HEK293 (cell line): ENCODE measurements around the gene NUMA1.

Experiments
- CTCF ChIA-PET: fragments of 350-600 bp; formaldehyde crosslinking; extraction: SDS; loops from one replicate; lab custom pipeline; 2021; ENCODE audit warnings: antibody characterized with exemption; lab: Yijun Ruan, JAX
- POLR2A ChIA-PET: fragments of 300-600 bp; formaldehyde crosslinking; extraction: SDS; loops from one replicate; lab custom pipeline; 2020; ENCODE audit warnings: antibody characterized with exemption, inconsistent platforms; lab: Yijun Ruan, JAX
- H3K27ac ChIP-seq: fragments of 200-500 bp; sonication (Bioruptor generic); 2 replicates; pipeline ENCODE4 v1.5.1; 2014; ENCODE audit warnings: low read depth, low read length, control low read depth, inconsistent platforms; ENCODE audit errors: extremely low read depth
- H3K36me3 ChIP-seq, 2 experiments: fragments of 200-500 bp in 1 of 2; sonication (Bioruptor generic) in 1 of 2; 1 replicate in 1 of 2; 2 replicates in 1 of 2; pipeline ENCODE4 v1.5.1; 2014 to 2017; ENCODE audit warnings: inconsistent platforms in 2 of 2, low read length in 2 of 2; ENCODE audit not compliant: control insufficient read depth in 2 of 2, insufficient read depth in 1 of 2
- H3K4me1 ChIP-seq: fragments of 200-500 bp; sonication (Bioruptor generic); 2 replicates; pipeline ENCODE4 v1.5.1; 2014; ENCODE audit warnings: mild to moderate bottlenecking, low read length, inconsistent platforms; ENCODE audit not compliant: control insufficient read depth, insufficient read depth
- H3K4me3 ChIP-seq: 2 replicates; pipeline ENCODE4 v1.5.1; 2011; ENCODE audit warnings: low read depth, mild to moderate bottlenecking, control low read depth, low read length, moderate library complexity
- H3K9me3 ChIP-seq: fragments of 200-500 bp; sonication (Bioruptor generic); 2 replicates; pipeline ENCODE4 v1.5.1; 2014; ENCODE audit warnings: low read depth, low read length, inconsistent platforms; ENCODE audit not compliant: control insufficient read depth, insufficient read depth
- GLIS2 ChIP-seq: fragments of 450-650 bp; formaldehyde crosslinking; IDR thresholded peaks from 2 replicates; pipeline ENCODE4 v1.5.1; 2016; ENCODE audit warnings: missing biosample characterization, missing genetic modification characterization
- MEIS1 ChIP-seq: sonication (generic); formaldehyde crosslinking; IDR thresholded peaks from 2 replicates; pipeline ENCODE4 v1.8.1; 2022; ENCODE audit warnings: missing genetic modification reagents, mild to moderate bottlenecking, borderline replicate concordance
- WT1 ChIP-seq: fragments of 450-650 bp; formaldehyde crosslinking; IDR thresholded peaks from 2 replicates; pipeline ENCODE4 v1.5.1; 2016; ENCODE audit warnings: missing biosample characterization, missing genetic modification characterization
- YY2 ChIP-seq: fragments of 450-650 bp; formaldehyde crosslinking; IDR thresholded peaks from 2 replicates; pipeline ENCODE4 v1.5.1; 2016; ENCODE audit warnings: missing biosample characterization, missing genetic modification characterization
- ZBTB21 ChIP-seq: fragments of 450-650 bp; formaldehyde crosslinking; IDR thresholded peaks from 2 replicates; pipeline ENCODE4 v1.5.1; 2017; ENCODE audit warnings: missing biosample characterization, missing genetic modification characterization
- ZIC2 ChIP-seq: fragments of 450-650 bp; formaldehyde crosslinking; IDR thresholded peaks from 2 replicates; pipeline ENCODE4 v1.5.1; 2016; ENCODE audit warnings: missing biosample characterization, missing genetic modification characterization
- ZNF184 ChIP-seq: fragments of 450-650 bp; IDR thresholded peaks from 2 replicates; pipeline ENCODE4 v1.5.1; 2018; ENCODE audit warnings: missing biosample characterization, mild to moderate bottlenecking, missing genetic modification characterization
- ZNF211 ChIP-seq: fragments of 450-650 bp; formaldehyde crosslinking; IDR thresholded peaks from 2 replicates; pipeline ENCODE4 v1.5.1; 2016; ENCODE audit warnings: low read depth, missing biosample characterization, missing genetic modification characterization
- ZNF214 ChIP-seq: fragments of 450-650 bp; formaldehyde crosslinking; IDR thresholded peaks from 2 replicates; pipeline ENCODE4 v1.5.1; 2017; ENCODE audit warnings: missing biosample characterization, mild to moderate bottlenecking, missing genetic modification characterization, borderline replicate concordance
- ZNF335 ChIP-seq: fragments of 450-650 bp; formaldehyde crosslinking; conservative IDR thresholded peaks from 2 replicates; pipeline ENCODE4 v1.5.1; 2016; ENCODE audit warnings: missing biosample characterization, missing genetic modification characterization
- ZNF426 ChIP-seq: fragments of 450-650 bp; formaldehyde crosslinking; IDR thresholded peaks from 2 replicates; pipeline ENCODE4 v1.5.1; 2017; ENCODE audit warnings: missing biosample characterization, missing genetic modification characterization, mild to moderate bottlenecking, inconsistent platforms, moderate library complexity
- ZNF433 ChIP-seq: fragments of 450-650 bp; formaldehyde crosslinking; IDR thresholded peaks from 2 replicates; pipeline ENCODE4 v1.5.1; 2016; ENCODE audit warnings: missing biosample characterization, missing genetic modification characterization, low read depth
- ZNF585B ChIP-seq: fragments of 450-650 bp; formaldehyde crosslinking; IDR thresholded peaks from 2 replicates; pipeline ENCODE4 v1.5.1; 2016; ENCODE audit warnings: missing biosample characterization, missing genetic modification characterization
- ZNF626 ChIP-seq: fragments of 450-650 bp; sonication (Bioruptor Pico); formaldehyde crosslinking; IDR thresholded peaks from 2 replicates; pipeline ENCODE4 v1.5.1; 2018; ENCODE audit warnings: missing biosample characterization, missing genetic modification characterization, inconsistent platforms
- ZNF629 ChIP-seq: fragments of 450-650 bp; formaldehyde crosslinking; IDR thresholded peaks from 2 replicates; pipeline ENCODE4 v1.5.1; 2017; ENCODE audit warnings: missing biosample characterization, missing genetic modification characterization
- TF ChIP-seq, protein P1 (sequence below): fragments of 450-650 bp; formaldehyde crosslinking; IDR thresholded peaks from 2 replicates; pipeline ENCODE4 v1.5.1; 2016; ENCODE audit warnings: missing biosample characterization, missing genetic modification characterization
- TF ChIP-seq, protein P2 (sequence below): fragments of 450-650 bp; formaldehyde crosslinking; IDR thresholded peaks from 2 replicates; pipeline ENCODE4 v1.5.1; 2016; ENCODE audit warnings: missing biosample characterization, missing genetic modification characterization
- TF ChIP-seq, protein P3 (sequence below): fragments of 450-650 bp; formaldehyde crosslinking; IDR thresholded peaks from 2 replicates; pipeline ENCODE4 v1.5.1; 2017; ENCODE audit warnings: missing biosample characterization, mild to moderate bottlenecking, missing genetic modification characterization, moderate library complexity
- TF ChIP-seq, protein P4 (sequence below): fragments of 450-650 bp; formaldehyde crosslinking; IDR thresholded peaks from 2 replicates; pipeline ENCODE4 v1.5.1; 2017; ENCODE audit warnings: missing biosample characterization, missing genetic modification characterization

The NUMA1 gene

DNA sequence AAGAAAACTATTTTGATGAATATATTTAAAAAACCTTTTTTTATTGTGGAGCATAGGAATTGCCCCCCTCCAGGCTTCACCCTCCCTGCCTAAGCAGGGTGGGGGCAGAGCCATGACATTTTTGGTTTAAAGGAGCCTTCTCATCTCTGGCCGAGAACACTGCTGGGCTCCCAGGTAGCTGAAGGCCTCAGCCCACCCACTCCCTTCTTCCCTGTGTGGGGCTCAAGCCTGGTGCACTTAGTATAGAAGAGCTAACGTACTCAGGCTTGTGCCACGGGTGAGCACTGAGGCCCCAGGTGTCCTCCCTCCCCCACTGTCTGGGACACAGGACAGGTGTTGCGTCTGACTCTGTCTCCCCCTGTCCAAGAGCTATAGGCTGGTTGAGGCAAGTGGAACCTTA lies 83.8 kb downstream of the NUMA1 start:
- ChIA-PET POLR2A (interaction anchor here (0.5 kb wide), 1 partner anchor 89 kb away, joined by 3 read pairs; no protein-coding TSS in a partner anchor), CTCF (interaction anchor here (1.1 kb wide), 1 partner anchor 18 kb away, joined by 3 read pairs; no protein-coding TSS in a partner anchor)
- no peaks in the 10 kb centered on the region for H3K4me1 ChIP-seq
- no peak overlapping the region for H3K27ac ChIP-seq
- no peak overlapping the region for H3K4me3 ChIP-seq
- no peaks in the 10 kb centered on the region for H3K9me3 ChIP-seq
- peaks cover 0 to 34% of the 10 kb centered on the region in 2 experiments; a peak in 1 of 3 replicates for H3K36me3 ChIP-seq
- TF ChIP-seq, protein P1, sequence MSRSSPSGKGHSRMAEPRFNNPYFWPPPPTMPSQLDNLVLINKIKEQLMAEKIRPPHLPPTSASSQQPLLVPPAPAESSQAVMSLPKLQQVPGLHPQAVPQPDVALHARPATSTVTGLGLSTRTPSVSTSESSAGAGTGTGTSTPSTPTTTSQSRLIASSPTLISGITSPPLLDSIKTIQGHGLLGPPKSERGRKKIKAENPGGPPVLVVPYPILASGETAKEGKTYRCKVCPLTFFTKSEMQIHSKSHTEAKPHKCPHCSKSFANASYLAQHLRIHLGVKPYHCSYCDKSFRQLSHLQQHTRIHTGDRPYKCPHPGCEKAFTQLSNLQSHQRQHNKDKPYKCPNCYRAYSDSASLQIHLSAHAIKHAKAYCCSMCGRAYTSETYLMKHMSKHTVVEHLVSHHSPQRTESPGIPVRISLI, result no peak
- TF ChIP-seq ZNF433 (tag by site-specific recombination) (no peak), ZNF214 (tag by site-specific recombination) (no peak), ZNF629 (tag by site-specific recombination) (no peak)

DNA sequence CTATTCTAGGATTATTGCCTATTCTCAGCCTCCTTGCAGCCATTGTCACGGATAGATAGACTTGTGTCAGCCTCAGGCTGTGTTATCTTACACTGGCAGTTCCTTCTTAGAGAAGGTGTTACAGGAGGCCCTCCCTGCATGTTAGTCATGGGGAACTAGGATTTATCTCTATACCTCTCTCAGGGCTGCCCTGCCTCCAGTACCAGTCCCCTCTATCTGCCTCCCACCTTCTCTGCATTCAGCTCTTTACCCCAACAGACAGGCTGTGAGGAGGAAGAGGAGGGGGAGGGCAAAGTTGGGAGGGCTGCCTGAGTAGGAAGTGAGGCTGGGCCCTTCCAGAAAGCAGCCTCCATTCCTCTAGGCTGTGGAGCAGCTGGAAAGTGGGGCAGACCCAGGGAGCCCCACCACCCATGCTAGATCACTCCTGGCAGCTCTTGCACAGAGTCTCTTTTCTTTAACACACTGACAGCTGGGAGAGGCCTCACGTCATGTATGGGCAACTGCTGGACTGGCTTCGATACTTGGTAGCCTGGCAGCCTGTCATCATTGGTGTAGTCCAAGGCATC lies 84.5 kb downstream of the NUMA1 start:
- TF ChIP-seq ZNF335, result no peak
- TF ChIP-seq, protein P2, sequence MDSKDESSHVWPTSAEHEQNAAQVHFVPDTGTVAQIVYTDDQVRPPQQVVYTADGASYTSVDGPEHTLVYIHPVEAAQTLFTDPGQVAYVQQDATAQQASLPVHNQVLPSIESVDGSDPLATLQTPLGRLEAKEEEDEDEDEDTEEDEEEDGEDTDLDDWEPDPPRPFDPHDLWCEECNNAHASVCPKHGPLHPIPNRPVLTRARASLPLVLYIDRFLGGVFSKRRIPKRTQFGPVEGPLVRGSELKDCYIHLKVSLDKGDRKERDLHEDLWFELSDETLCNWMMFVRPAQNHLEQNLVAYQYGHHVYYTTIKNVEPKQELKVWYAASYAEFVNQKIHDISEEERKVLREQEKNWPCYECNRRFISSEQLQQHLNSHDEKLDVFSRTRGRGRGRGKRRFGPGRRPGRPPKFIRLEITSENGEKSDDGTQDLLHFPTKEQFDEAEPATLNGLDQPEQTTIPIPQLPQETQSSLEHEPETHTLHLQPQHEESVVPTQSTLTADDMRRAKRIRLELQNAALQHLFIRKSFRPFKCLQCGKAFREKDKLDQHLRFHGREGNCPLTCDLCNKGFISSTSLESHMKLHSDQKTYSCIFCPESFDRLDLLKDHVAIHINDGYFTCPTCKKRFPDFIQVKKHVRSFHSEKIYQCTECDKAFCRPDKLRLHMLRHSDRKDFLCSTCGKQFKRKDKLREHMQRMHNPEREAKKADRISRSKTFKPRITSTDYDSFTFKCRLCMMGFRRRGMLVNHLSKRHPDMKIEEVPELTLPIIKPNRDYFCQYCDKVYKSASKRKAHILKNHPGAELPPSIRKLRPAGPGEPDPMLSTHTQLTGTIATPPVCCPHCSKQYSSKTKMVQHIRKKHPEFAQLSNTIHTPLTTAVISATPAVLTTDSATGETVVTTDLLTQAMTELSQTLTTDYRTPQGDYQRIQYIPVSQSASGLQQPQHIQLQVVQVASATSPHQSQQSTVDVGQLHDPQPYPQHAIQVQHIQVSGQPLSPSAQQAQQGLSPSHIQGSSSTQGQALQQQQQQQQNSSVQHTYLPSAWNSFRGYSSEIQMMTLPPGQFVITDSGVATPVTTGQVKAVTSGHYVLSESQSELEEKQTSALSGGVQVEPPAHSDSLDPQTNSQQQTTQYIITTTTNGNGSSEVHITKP (tag by site-specific recombination), result no peak
- TF ChIP-seq ZNF585B (tag by site-specific recombination), result no peak
- TF ChIP-seq ZNF211 (tag by site-specific recombination), result no peak
- no peak for TF ChIP-seq ZNF184 (tag by site-specific recombination)
- TF ChIP-seq, protein P3, sequence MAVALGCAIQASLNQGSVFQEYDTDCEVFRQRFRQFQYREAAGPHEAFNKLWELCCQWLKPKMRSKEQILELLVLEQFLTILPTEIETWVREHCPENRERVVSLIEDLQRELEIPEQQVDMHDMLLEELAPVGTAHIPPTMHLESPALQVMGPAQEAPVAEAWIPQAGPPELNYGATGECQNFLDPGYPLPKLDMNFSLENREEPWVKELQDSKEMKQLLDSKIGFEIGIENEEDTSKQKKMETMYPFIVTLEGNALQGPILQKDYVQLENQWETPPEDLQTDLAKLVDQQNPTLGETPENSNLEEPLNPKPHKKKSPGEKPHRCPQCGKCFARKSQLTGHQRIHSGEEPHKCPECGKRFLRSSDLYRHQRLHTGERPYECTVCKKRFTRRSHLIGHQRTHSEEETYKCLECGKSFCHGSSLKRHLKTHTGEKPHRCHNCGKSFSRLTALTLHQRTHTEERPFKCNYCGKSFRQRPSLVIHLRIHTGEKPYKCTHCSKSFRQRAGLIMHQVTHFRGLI (tag by site-specific recombination), result no peak
- TF ChIP-seq ZBTB21, result no peak
- TF ChIP-seq MEIS1 (CRISPR knock-in tag), result no peak
- no peak for TF ChIP-seq ZIC2 (tag by site-specific recombination)
- TF ChIP-seq GLIS2 (tag by site-specific recombination), result no peak
- TF ChIP-seq WT1, result no peak
- TF ChIP-seq ZNF626 (tag by site-specific recombination), result no peak
- no peak for TF ChIP-seq YY2 (tag by site-specific recombination)
- TF ChIP-seq ZNF426, result no peak
- TF ChIP-seq, protein P4, sequence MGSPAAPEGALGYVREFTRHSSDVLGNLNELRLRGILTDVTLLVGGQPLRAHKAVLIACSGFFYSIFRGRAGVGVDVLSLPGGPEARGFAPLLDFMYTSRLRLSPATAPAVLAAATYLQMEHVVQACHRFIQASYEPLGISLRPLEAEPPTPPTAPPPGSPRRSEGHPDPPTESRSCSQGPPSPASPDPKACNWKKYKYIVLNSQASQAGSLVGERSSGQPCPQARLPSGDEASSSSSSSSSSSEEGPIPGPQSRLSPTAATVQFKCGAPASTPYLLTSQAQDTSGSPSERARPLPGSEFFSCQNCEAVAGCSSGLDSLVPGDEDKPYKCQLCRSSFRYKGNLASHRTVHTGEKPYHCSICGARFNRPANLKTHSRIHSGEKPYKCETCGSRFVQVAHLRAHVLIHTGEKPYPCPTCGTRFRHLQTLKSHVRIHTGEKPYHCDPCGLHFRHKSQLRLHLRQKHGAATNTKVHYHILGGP (tag by site-specific recombination), result no peak
- Histone ChIP-seq H3K36me3 (peaks cover 0 to 32% of the 10 kb centered on the region in 2 experiments; a peak in 1 of 3 replicates), H3K4me3 (no peak overlapping the region), H3K4me1 (no peaks in the 10 kb centered on the region), H3K9me3 (no peaks in the 10 kb centered on the region), H3K27ac (no peak overlapping the region)
- POLR2A ChIA-PET, result interaction anchor here (0.5 kb wide), 1 partner anchor 90 kb away, joined by 3 read pairs; no protein-coding TSS in a partner anchor
- CTCF ChIA-PET, result interaction anchor here (0.6 to 1.1 kb wide), 4 partner anchors 19 to 435 kb away, joined by 3 to 4 read pairs (median 3); no protein-coding TSS in a partner anchor
